ENCODE measurements around the gene RNF7. TPM values are rescaled to one million over a fixed set of nuclear protein-coding genes. Genes with fewer than 3 reads are reported as not detected.

RNF7 gene
- total and polyA plus RNA-seq, 2 of the 4 experiments (the other 2 are of a cell fraction), result 98.7 to 149 TPM

- Histone ChIP-seq H2AK9ac (replicated peaks; ENCODE audit: low read depth, low read length, poor library complexity) (no peak overlapping the region), H3K27ac (ENCODE audit: insufficient read depth, low read length) (no peak overlapping the region), H3K4me3 (ENCODE audit: insufficient read depth, low read depth, low read length) (no peak overlapping the region), H3K18ac (ENCODE audit: low read depth, low read length) (no peak overlapping the region), H4K8ac (ENCODE audit: low read depth in 2 of 2, low read length in 2 of 2) (no peak overlapping the region), H2AK5ac (ENCODE audit: low read depth, low read length) (no peak overlapping the region), H3K14ac (replicated peaks; ENCODE audit: low read depth, low read length) (no peak overlapping the region), H3K9me3 (ENCODE audit: control insufficient read depth, insufficient read depth, low read length) (no peaks in the 10 kb centered on the region), H3K4me2 (ENCODE audit: low read depth, low read length) (no peak overlapping the region), H2BK120ac (ENCODE audit: low read depth, low read length) (no peak overlapping the region), H3K23ac (ENCODE audit: low read depth, low read length) (no peak overlapping the region), H3K9me1 (ENCODE audit: insufficient read depth, low read length) (no peaks in the 10 kb centered on the region), H4K20me1 (ENCODE audit: insufficient read depth, low read length) (no peaks in the 10 kb centered on the region), H4K91ac (ENCODE audit: insufficient read depth, low read depth, low read length) (no peak overlapping the region), H3K36me3 (ENCODE audit: control insufficient read depth, insufficient read depth, low read length) (no peaks in the 10 kb centered on the region), H3K27me3 (ENCODE audit: control insufficient read depth, insufficient read depth, low read length) (no peaks in the 10 kb centered on the region), H2AFZ (replicated peaks; ENCODE audit: low read length, poor library complexity) (peak overlapping the region; percentile 68), H2BK5ac (ENCODE audit: low read depth, low read length, poor library complexity, severe bottlenecking) (no peak overlapping the region), H2BK20ac (ENCODE audit: low read depth, low read length) (no peak overlapping the region), H3K9ac (ENCODE audit: low read depth, low read length) (no peak overlapping the region), H3K4ac (ENCODE audit: low read depth, low read length) (no peak overlapping the region), H3K79me1 (ENCODE audit: low read depth in 1 of 2, low read length in 2 of 2) (no peaks in the 10 kb centered on the region), H2BK15ac (ENCODE audit: low read depth, low read length) (no peak overlapping the region), H3K4me1 (ENCODE audit: control insufficient read depth, insufficient read depth, low read length) (peaks cover 2% of the 10 kb centered on the region; the same call in 1 of the 2 replicates), H3K56ac (ENCODE audit: extremely low read depth, insufficient read depth, low read length) (no peak overlapping the region), H4K5ac (ENCODE audit: low read depth, low read length) (no peak overlapping the region)
- dilution Hi-C loops (cut with HindIII; ENCODE audit: low sequenced_read_pairs, unreplicated experiment) (no loop called here), in situ Hi-C loops (cut with MboI; ENCODE audit: low sequenced_read_pairs) (no loop called here), intact Hi-C loops (cut with micrococcal nuclease) (no loop called here)
- no CpG with 5 or more reads among the region's 4 CpGs for WGBS, 2 experiments (ENCODE audit: extremely low coverage in 2 of 2, insufficient read length in 1 of 2)
- ChIA-PET CTCF (no interaction called here), POLR2A (ENCODE audit: unreplicated experiment) (no interaction called here)
- ATAC-seq (ENCODE audit: low read depth) (no peak), DNase-seq (no peak)
- no TSS peak for BruUV-seq (replicated peaks)
- TF ChIP-seq SMC3 (IDR thresholded peaks at IDR 0.05; ENCODE audit: low read depth, low read length) (no peak), RAD21 (IDR thresholded peaks at IDR 0.05; ENCODE audit: low read length) (no peak), FOS (IDR thresholded peaks at IDR 0.05; ENCODE audit: low read depth, low read length) (no peak), NFE2L2 (IDR thresholded peaks at IDR 0.05; ENCODE audit: low read depth, low read length) (no peak), RCOR1 (IDR thresholded peaks at IDR 0.05; ENCODE audit: insufficient replicate concordance, low read length) (no peak), USF2 (IDR thresholded peaks at IDR 0.05; ENCODE audit: low read depth, low read length) (no peak), CEBPB (IDR thresholded peaks at IDR 0.05; ENCODE audit: low read depth, low read length) (no peak), CHD1 (IDR thresholded peaks at IDR 0.05; ENCODE audit: low read depth, low read length) (no peak), MAZ (IDR thresholded peaks at IDR 0.05; ENCODE audit: borderline replicate concordance, low read depth, low read length) (no peak), MAFK (IDR thresholded peaks at IDR 0.05; ENCODE audit: low read depth, low read length) (no peak), RFX5 (IDR thresholded peaks at IDR 0.05; ENCODE audit: low read depth, low read length) (no peak), BHLHE40 (IDR thresholded peaks at IDR 0.05; ENCODE audit: low read depth, low read length) (no peak), MXI1 (IDR thresholded peaks at IDR 0.05; ENCODE audit: borderline replicate concordance, low read depth, low read length) (no peak), ELK1 (IDR thresholded peaks at IDR 0.05; ENCODE audit: borderline replicate concordance, low read depth, low read length) (no peak), POLR2A (IDR thresholded peaks at IDR 0.05; ENCODE audit: low read depth, low read length) (no peak)
- TF ChIP-seq, protein P1, sequence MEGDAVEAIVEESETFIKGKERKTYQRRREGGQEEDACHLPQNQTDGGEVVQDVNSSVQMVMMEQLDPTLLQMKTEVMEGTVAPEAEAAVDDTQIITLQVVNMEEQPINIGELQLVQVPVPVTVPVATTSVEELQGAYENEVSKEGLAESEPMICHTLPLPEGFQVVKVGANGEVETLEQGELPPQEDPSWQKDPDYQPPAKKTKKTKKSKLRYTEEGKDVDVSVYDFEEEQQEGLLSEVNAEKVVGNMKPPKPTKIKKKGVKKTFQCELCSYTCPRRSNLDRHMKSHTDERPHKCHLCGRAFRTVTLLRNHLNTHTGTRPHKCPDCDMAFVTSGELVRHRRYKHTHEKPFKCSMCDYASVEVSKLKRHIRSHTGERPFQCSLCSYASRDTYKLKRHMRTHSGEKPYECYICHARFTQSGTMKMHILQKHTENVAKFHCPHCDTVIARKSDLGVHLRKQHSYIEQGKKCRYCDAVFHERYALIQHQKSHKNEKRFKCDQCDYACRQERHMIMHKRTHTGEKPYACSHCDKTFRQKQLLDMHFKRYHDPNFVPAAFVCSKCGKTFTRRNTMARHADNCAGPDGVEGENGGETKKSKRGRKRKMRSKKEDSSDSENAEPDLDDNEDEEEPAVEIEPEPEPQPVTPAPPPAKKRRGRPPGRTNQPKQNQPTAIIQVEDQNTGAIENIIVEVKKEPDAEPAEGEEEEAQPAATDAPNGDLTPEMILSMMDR (conservative IDR thresholded peaks at IDR 0.05; ENCODE audit: low read depth, low read length), result no peak
Observed at GRCh38 chr3:141729240-141729639, 8.9 kb upstream of the RNF7 start.

All from IMR-90 (cell line).